Limb (tissue), 2 donors: ENCODE measurements around the gene OR2Y1.
"Not testable (repeated sequence)": the region's sequence is repeated elsewhere in the genome, so short reads cannot be mapped to it uniquely, and the experiment has no call there.

Source experiments
- DNase-seq, 2 donors: peaks; one replicate each; pipeline ENCODE4 v3.0.0-alpha.2; 2016; ENCODE audit errors: extremely low spot score in 2 of 2

The OR2Y1 gene

GRCh38 chr5:180739958-180740357 lies at the start of gene OR2Y1:
TSS of gene OR2Y1 (minus strand) at chr5:180740058. CDS start at chr5:180740058, 0 bp downstream.
- DNase-seq, result no peak

- DNase-seq, result not testable (repeated sequence)
Observed at GRCh38 chr5:180788651-180789410, 49.0 kb upstream of the OR2Y1 start.

- DNase-seq, result no peak
Observed at GRCh38 chr5:180787711-180788431, 48.0 kb upstream of the OR2Y1 start.

- peak in 1 of 2 donors; percentile 31 for DNase-seq
Observed at GRCh38 chr5:180786531-180787398, 46.9 kb upstream of the OR2Y1 start.

- DNase-seq, result peak; percentile 68 to 69
Observed at GRCh38 chr5:180785794-180786221, 46.0 kb upstream of the OR2Y1 start.

GRCh38 chr5:180785121-180785781 lies 45.4 kb upstream of the OR2Y1 start:
- no peak for DNase-seq

GRCh38 chr5:180784497-180785097 lies 44.7 kb upstream of the OR2Y1 start:
- peak; percentile 80 to 85 for DNase-seq

- no peak for DNase-seq
Observed at GRCh38 chr5:180783340-180784052, 43.6 kb upstream of the OR2Y1 start.

- DNase-seq, result no peak
Observed at GRCh38 chr5:180782748-180783147, 42.9 kb upstream of the OR2Y1 start.

- DNase-seq, result not testable (repeated sequence)
Observed at GRCh38 chr5:180781900-180782326, 42.1 kb upstream of the OR2Y1 start.

GRCh38 chr5:180779985-180780610 lies 40.2 kb upstream of the OR2Y1 start:
- DNase-seq, result no peak

GRCh38 chr5:180777475-180777874 lies 37.6 kb upstream of the OR2Y1 start:
- DNase-seq, result no peak

- DNase-seq, result no peak
Observed at GRCh38 chr5:180776376-180776775, 36.5 kb upstream of the OR2Y1 start.

- no peak for DNase-seq
Observed at GRCh38 chr5:180775624-180776023, 35.8 kb upstream of the OR2Y1 start.

GRCh38 chr5:180771839-180772238 lies 32.0 kb upstream of the OR2Y1 start:
- DNase-seq, result no peak

GRCh38 chr5:180769821-180770220 lies 30.0 kb upstream of the OR2Y1 start:
- no peak for DNase-seq

GRCh38 chr5:180755601-180756000 lies 15.7 kb upstream of the OR2Y1 start:
- DNase-seq, result no peak

- DNase-seq, result no peak
Observed at GRCh38 chr5:180744253-180744652, 4.4 kb upstream of the OR2Y1 start.

GRCh38 chr5:180742727-180743126 lies 2.9 kb upstream of the OR2Y1 start:
- DNase-seq, result no peak

- not testable (repeated sequence) for DNase-seq
Observed at GRCh38 chr5:180740953-180741352, 1.1 kb upstream of the OR2Y1 start.
